OCI-LY1 (cell line): ENCODE results near the gene CLTCL1.

Experiments used
- H2AFZ ChIP-seq: fragments of 200-600 bp; sonication (generic), shearing (Covaris generic); 2 replicates; pipeline ENCODE4 v1.6.0; 2014; ENCODE audit warnings: antibody characterized with exemption, mild to moderate bottlenecking, low read length
- H3F3A ChIP-seq: fragments of 200-600 bp; sonication (generic), shearing (Covaris generic); 2 replicates; pipeline ENCODE4 v1.6.0; 2014; ENCODE audit warnings: mild to moderate bottlenecking, antibody characterized with exemption, low read length, moderate library complexity; ENCODE audit not compliant: insufficient read depth
- H3K27ac ChIP-seq: fragments of 200-600 bp; sonication (generic); 2 replicates; pipeline ENCODE4 v1.5.1; 2014; ENCODE audit warnings: low read length, mixed run types, mild to moderate bottlenecking, low read depth; ENCODE audit not compliant: poor library complexity, severe bottlenecking
- H3K27me3 ChIP-seq: fragments of 200-600 bp; sonication (generic); 2 replicates; pipeline ENCODE4 v1.6.0; 2014; ENCODE audit warnings: antibody characterized with exemption, mild to moderate bottlenecking, low read length, moderate library complexity; ENCODE audit not compliant: insufficient read depth
- H3K36me3 ChIP-seq: fragments of 200-600 bp; sonication (generic); 2 replicates; pipeline ENCODE4 v1.6.1; 2014; ENCODE audit warnings: mild to moderate bottlenecking, antibody characterized with exemption, low read length, moderate library complexity, mixed read lengths; ENCODE audit not compliant: insufficient read depth
- H3K4me1 ChIP-seq: fragments of 200-600 bp; sonication (generic); 2 replicates; pipeline ENCODE4 v1.5.1; 2014; ENCODE audit warnings: mild to moderate bottlenecking, low read length, moderate library complexity; ENCODE audit not compliant: insufficient read depth, severe bottlenecking
- H3K4me2 ChIP-seq: fragments of 200-600 bp; sonication (generic), shearing (Covaris generic); 2 replicates; pipeline ENCODE4 v1.6.1; 2014; ENCODE audit warnings: low read length
- H3K4me3 ChIP-seq: fragments of 200-600 bp; sonication (generic); 2 replicates; pipeline ENCODE4 v1.5.1; 2014; ENCODE audit warnings: low read length, low read depth, mild to moderate bottlenecking, mixed read lengths; ENCODE audit not compliant: poor library complexity, severe bottlenecking
- H3K79me2 ChIP-seq: fragments of 200-600 bp; shearing (Covaris generic); 2 replicates; pipeline ENCODE4 v1.6.1; 2016; ENCODE audit warnings: mixed run types, low read length, mixed read lengths; ENCODE audit not compliant: insufficient read depth
- H3K9ac ChIP-seq: fragments of 200-600 bp; sonication (generic), shearing (Covaris generic); 2 replicates; pipeline ENCODE4 v1.6.1; 2014; ENCODE audit warnings: mild to moderate bottlenecking, low read length, mixed read lengths
- H3K9me2 ChIP-seq: fragments of 200-600 bp; sonication (generic), shearing (Covaris generic); 2 replicates; pipeline ENCODE4 v1.6.1; 2014; ENCODE audit warnings: low read depth, mild to moderate bottlenecking, low read length, mixed read lengths
- H3K9me3 ChIP-seq: fragments of 200-600 bp; shearing (Covaris generic); 2 replicates; pipeline ENCODE4 v1.6.1; 2014; ENCODE audit warnings: low read length, mixed read lengths
- H4K20me1 ChIP-seq: fragments of 200-600 bp; sonication (generic), shearing (Covaris generic); 2 replicates; pipeline ENCODE4 v1.6.0; 2016; ENCODE audit warnings: mild to moderate bottlenecking, low read length; ENCODE audit not compliant: insufficient read depth
- EZH2 ChIP-seq: fragments of 200-600 bp; sonication (generic), shearing (Covaris generic); IDR thresholded peaks from 2 replicates; pipeline ENCODE4 v1.8.0; 2017; ENCODE audit warnings: borderline replicate concordance, mixed run types, mild to moderate bottlenecking, antibody characterized with exemption, low read length, moderate library complexity, mixed read lengths
- TF ChIP-seq, protein P1 (sequence below): fragments of 200-600 bp; sonication (generic), shearing (Covaris generic); IDR thresholded peaks from 2 replicates; pipeline ENCODE4 v1.5.1; 2017; ENCODE audit warnings: mild to moderate bottlenecking, antibody characterized with exemption, low read length, moderate library complexity, mixed read lengths

The CLTCL1 gene

DNA sequence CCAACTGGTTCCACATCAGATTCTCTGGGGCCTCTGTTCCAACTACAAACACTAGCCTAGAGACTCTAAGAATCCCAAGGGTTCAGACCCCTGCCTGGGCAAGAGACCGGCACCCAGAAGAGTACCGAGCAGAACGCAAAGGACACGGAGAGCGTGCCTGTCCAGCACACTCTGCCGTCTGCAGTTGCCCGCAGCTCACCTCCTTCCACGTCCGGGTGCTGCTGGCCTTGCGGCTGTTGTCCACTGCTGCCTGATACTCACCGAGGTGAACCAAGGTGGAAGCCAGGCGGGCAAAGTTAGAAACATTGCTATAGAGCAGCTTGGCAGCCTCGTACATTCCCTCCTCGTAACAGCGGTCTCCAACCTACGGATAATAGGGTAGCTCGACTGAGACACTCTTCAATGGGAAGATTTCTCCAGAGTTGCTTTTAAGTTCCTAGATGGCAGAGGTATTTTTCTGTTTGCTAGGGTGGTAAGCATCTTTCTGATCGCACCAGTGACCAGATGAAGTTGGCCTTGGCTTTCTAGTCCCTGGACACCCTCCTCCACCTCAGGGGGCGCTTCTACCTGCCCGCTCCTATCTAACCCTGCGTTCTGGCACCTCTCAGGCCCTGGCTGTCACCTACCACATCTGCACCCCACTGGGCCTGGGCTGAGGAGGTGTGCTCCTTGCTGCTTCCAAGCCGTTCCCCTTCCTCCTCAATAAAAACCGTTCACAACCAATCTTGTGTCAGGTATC, 90.2 kb downstream of the CLTCL1 start:
- Histone ChIP-seq H3K4me3 (no peak overlapping the region), H2AFZ (no peak overlapping the region), H3K36me3 (no peaks in the 10 kb centered on the region), H3K27me3 (peaks cover 17% of the 10 kb centered on the region; the same call in 1 of the 2 replicates), H3K79me2 (no peaks in the 10 kb centered on the region), H3K4me2 (no peak overlapping the region), H3K9ac (no peak overlapping the region), H3K9me3 (no peaks in the 10 kb centered on the region), H4K20me1 (no peaks in the 10 kb centered on the region), H3K4me1 (no peaks in the 10 kb centered on the region), H3K9me2 (no peaks in the 10 kb centered on the region), H3K27ac (no peak overlapping the region), H3F3A (no peaks in the 10 kb centered on the region)
- TF ChIP-seq, protein P1, sequence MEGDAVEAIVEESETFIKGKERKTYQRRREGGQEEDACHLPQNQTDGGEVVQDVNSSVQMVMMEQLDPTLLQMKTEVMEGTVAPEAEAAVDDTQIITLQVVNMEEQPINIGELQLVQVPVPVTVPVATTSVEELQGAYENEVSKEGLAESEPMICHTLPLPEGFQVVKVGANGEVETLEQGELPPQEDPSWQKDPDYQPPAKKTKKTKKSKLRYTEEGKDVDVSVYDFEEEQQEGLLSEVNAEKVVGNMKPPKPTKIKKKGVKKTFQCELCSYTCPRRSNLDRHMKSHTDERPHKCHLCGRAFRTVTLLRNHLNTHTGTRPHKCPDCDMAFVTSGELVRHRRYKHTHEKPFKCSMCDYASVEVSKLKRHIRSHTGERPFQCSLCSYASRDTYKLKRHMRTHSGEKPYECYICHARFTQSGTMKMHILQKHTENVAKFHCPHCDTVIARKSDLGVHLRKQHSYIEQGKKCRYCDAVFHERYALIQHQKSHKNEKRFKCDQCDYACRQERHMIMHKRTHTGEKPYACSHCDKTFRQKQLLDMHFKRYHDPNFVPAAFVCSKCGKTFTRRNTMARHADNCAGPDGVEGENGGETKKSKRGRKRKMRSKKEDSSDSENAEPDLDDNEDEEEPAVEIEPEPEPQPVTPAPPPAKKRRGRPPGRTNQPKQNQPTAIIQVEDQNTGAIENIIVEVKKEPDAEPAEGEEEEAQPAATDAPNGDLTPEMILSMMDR: no peak
- TF ChIP-seq EZH2: no peak

DNA sequence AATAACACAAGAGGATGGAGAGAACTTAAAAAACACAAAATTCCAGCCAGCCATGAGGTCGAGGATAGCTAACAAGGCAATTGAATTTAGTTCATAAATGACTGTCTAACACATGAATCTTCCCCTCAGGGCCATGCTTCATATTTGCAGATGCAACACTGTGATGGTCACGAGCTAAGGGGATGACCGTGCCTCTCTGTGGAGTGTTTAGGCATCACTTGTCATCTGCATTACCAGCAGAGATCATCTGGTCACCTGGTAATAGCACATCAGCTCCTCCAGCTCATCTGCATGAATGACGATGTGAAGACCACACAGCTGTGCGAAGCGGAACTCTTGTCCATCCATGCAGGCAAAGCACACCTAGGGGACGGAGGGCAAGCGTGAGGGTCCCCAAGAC, 92.0 kb downstream of the CLTCL1 start:
- H3K79me2 ChIP-seq: no peaks in the 10 kb centered on the region
- no peaks in the 10 kb centered on the region for H3K9me2 ChIP-seq
- H3K9me3 ChIP-seq: no peaks in the 10 kb centered on the region
- no peak overlapping the region for H3K9ac ChIP-seq
- no peaks in the 10 kb centered on the region for H3K36me3 ChIP-seq
- no peak overlapping the region for H3K4me2 ChIP-seq
- TF ChIP-seq, protein P1: no peak
- TF ChIP-seq EZH2: no peak
- peaks cover 21% of the 10 kb centered on the region; the same call in 1 of the 2 replicates for H3K27me3 ChIP-seq
- peaks cover 7% of the 10 kb centered on the region for H3K4me1 ChIP-seq
- no peaks in the 10 kb centered on the region for H3F3A ChIP-seq
- H4K20me1 ChIP-seq: no peaks in the 10 kb centered on the region
- no peak overlapping the region for H2AFZ ChIP-seq
- no peak overlapping the region for H3K27ac ChIP-seq
- no peak overlapping the region for H3K4me3 ChIP-seq

DNA sequence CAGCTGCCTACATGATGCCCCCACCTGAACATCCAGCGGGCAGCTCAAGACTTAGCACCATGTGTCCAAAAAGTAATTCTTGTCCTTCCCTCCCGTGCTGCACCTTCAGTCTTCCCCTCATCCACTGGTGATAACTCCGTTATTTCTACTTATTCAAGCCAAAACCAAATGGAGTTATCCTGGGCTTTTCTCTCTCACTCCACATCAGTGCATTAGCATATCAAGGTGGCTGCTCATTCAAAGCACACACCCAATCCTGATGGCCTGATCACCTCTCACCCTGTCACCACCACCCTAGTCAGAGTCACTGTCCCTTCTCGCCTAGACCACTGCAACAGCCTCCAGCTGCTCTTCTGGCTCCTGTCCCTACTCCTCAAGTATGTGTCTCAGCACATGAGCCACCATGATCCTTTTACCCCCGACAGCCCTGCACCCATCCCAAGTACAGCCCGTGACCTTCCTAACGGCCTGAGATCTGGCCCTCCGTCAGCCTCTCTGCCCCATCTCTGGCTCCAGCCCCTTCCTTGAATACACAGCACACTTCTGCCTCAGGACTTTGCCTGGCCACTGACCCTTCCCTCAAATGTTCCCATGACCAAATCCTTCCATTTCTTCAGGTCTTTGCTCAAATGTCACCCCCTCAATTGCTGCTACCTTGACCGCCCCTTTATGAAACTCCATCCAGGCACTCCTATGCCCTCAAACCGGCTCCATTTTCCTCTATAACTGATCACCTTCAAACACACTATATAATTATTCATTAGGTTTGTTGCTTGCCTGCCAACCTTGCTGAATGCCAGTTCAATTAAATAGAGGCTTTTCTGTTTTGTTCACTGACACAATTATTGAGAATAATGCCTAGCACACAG, 93.3 kb downstream of the CLTCL1 start:
- Histone ChIP-seq H3K4me2 (no peak overlapping the region), H3K9me3 (no peaks in the 10 kb centered on the region), H3K79me2 (no peaks in the 10 kb centered on the region), H3K27ac (no peak overlapping the region), H3K9ac (no peak overlapping the region), H3K4me1 (peaks cover 7% of the 10 kb centered on the region), H3K36me3 (no peaks in the 10 kb centered on the region; the same call in 1 of the 2 replicates), H2AFZ (no peak overlapping the region), H3K27me3 (peaks cover 15% of the 10 kb centered on the region; the same call in 1 of the 2 replicates), H4K20me1 (no peaks in the 10 kb centered on the region), H3K4me3 (no peak overlapping the region), H3F3A (no peaks in the 10 kb centered on the region), H3K9me2 (no peaks in the 10 kb centered on the region)
- TF ChIP-seq, protein P1: no peak
- no peak for TF ChIP-seq EZH2
